WTC11 (cell line): ENCODE results near the gene TRPC4AP.

Experiments used
- ATF1 ChIP-seq: sonication (generic); formaldehyde crosslinking; IDR thresholded peaks from 2 replicates; pipeline ENCODE4 v1.8.1; 2023; ENCODE audit warnings: mild to moderate bottlenecking, moderate library complexity, missing genetic modification reagents
- GRHL2 ChIP-seq: fragments of 250-450 bp; sonication (Bioruptor Pico); IDR thresholded peaks from 2 replicates; pipeline ENCODE4 v1.8.0; 2022; ENCODE audit warnings: mild to moderate bottlenecking, moderate library complexity; ENCODE audit not compliant: insufficient replicate concordance, severe bottlenecking
- NR2C2 ChIP-seq: sonication (generic); formaldehyde crosslinking; IDR thresholded peaks from 2 replicates; pipeline ENCODE4 v1.8.0; 2022; ENCODE audit warnings: mild to moderate bottlenecking, missing genetic modification reagents
- TF ChIP-seq, protein P1 (sequence below): sonication (generic); formaldehyde crosslinking; IDR thresholded peaks from 2 replicates; pipeline ENCODE4 v1.8.1; 2023; ENCODE audit warnings: mild to moderate bottlenecking, missing genetic modification reagents, moderate library complexity
- TF ChIP-seq, protein P2 (sequence below): sonication (generic); formaldehyde crosslinking; conservative IDR thresholded peaks from 2 replicates; pipeline ENCODE4 v1.8.1; 2023; ENCODE audit warnings: mild to moderate bottlenecking, low read depth, missing genetic modification reagents, moderate library complexity

DNA sequence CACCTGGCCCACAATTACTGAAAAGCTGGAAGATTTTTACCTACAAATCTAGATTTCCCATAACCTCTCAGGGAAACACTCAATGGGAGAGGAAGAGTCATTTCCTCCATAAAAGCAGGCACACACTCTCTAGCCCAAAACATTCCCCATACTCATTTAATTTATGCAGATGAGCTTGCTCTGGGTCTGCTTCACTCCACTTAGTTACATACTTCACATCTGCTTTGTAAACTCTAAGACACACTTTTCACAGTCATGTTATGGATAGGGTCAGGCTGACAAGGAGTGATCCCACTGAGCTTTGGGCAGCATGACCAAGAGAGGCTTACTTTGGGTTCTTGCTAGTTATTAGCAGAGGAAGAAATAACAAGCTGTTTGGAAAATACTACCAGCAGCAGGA lies 27.4 kb downstream of the TRPC4AP start:
- TF ChIP-seq ATF1 (CRISPR knock-in tag) (no peak), NR2C2 (CRISPR knock-in tag) (no peak), GRHL2 (CRISPR knock-in tag) (no peak)
- TF ChIP-seq, protein P1, sequence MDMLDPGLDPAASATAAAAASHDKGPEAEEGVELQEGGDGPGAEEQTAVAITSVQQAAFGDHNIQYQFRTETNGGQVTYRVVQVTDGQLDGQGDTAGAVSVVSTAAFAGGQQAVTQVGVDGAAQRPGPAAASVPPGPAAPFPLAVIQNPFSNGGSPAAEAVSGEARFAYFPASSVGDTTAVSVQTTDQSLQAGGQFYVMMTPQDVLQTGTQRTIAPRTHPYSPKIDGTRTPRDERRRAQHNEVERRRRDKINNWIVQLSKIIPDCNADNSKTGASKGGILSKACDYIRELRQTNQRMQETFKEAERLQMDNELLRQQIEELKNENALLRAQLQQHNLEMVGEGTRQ (CRISPR knock-in tag): no peak
- TF ChIP-seq, protein P2, sequence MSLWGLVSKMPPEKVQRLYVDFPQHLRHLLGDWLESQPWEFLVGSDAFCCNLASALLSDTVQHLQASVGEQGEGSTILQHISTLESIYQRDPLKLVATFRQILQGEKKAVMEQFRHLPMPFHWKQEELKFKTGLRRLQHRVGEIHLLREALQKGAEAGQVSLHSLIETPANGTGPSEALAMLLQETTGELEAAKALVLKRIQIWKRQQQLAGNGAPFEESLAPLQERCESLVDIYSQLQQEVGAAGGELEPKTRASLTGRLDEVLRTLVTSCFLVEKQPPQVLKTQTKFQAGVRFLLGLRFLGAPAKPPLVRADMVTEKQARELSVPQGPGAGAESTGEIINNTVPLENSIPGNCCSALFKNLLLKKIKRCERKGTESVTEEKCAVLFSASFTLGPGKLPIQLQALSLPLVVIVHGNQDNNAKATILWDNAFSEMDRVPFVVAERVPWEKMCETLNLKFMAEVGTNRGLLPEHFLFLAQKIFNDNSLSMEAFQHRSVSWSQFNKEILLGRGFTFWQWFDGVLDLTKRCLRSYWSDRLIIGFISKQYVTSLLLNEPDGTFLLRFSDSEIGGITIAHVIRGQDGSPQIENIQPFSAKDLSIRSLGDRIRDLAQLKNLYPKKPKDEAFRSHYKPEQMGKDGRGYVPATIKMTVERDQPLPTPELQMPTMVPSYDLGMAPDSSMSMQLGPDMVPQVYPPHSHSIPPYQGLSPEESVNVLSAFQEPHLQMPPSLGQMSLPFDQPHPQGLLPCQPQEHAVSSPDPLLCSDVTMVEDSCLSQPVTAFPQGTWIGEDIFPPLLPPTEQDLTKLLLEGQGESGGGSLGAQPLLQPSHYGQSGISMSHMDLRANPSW: no peak
